Activated CD8-positive, alpha-beta memory T cell treated with anti-CD3 and anti-CD28 coated beads for 4 hours (primary cell): ENCODE data around the gene CCNT2.
"Not testable (repeated sequence)": the region's sequence is repeated elsewhere in the genome, so short reads cannot be mapped to it uniquely, and the experiment has no call there.

Source experiments
- DNase-seq, 2 donors: peaks; one replicate each; pipeline ENCODE4 v3.0.0-alpha.2; 2020; ENCODE audit warnings: low read depth in 2 of 2

The CCNT2 gene

GRCh38 chr2:134919341-134920210, 954 bp downstream of the CCNT2 start:
- peak; percentile 5 to 6 for DNase-seq

DNA sequence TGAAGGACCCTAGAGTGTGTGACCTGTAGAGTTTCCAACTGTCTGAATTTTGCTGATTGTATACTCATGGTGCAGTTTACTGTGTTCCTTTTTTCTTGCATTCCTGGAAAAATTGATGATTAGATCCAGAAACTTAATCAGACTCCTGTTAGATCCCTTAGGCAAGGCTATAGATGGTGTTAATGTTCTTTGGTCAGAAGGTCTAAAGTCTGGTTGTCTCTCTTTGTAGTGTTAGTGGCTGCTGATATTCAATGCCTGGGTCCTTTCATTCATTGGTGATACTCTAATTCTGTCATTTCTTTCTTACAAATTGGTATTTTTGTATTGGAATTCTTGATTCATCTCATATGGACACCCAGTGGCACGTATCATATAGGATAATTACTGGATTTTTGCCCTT, 6.3 kb downstream of the CCNT2 start:
- no peak for DNase-seq

DNA sequence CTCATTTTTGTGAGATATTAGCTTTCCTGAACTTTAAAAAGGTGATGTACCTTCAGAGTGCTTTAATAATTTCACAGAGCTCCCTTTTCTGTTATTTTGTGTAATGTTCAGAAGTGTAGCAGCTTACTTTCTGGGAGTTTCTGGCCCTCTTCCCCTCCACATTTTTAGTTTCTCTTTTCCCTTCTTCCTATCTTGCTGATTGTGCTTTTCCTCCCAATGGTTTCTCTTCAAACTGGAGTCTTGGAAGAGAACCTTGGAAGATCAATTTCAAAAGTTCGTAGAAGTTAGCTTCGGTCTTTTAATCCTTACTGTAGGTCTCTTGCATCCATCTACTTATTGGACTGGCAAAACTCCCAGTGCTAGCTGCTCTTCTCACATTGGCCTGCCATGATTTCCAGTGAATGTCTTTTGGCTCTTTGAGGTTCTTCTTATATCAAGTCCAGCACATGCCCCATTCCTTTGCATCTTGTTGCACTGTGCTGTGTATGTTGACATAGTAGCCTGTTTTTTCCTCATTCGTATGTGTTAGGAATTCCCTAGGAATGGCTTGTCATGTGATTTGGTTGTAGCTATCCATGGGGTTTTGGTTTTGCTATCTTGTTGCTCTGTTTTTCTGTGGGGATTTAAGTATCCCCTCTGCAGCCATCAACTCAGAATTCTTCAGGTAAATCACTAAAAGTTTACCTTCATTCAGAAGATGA, 7.8 kb downstream of the CCNT2 start:
- no peak for DNase-seq

- DNase-seq = no peak
These were observed 8.6 kb downstream of the CCNT2 start for GRCh38 chr2:134927195-134927594.

- DNase-seq = no peak
These were observed 14.4 kb downstream of the CCNT2 start for GRCh38 chr2:134932864-134933526.

DNA sequence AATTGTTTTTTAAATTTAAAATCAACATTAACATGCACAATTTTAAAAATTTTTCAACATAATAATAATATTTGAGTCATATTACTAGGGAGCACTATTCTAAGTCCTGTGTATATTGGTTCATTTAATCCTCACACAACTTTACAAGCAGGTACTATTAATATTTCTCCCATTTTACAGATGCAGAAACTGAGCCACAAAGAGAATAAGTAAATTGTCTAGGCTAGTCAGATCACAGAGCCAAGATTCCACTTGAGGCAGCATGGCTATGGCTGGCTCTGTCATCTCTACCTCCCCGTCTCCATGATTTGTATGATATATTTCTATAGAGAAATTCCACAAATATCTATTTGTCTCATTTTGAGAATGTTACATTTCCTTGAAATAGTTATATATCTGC, 15.1 kb downstream of the CCNT2 start:
- DNase-seq = no peak

DNA sequence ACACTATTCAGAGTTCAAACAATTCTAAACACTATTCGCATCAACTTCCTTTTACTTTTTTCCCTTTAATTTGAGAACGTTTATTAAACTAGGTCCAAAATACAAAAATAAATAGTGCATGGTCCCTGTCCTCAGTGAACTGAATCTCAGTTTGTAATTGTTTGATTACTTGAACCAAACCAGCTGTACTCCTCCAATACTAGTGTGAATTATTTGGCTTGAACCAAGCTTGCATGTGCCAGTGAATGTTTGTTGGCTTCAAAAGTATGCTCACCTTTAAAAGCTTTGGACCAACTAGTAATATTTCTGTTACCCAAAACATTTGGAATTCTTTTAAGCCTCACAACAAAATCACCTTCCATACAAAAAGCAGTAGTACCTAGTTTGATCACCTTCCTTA, 15.5 kb downstream of the CCNT2 start:
- DNase-seq = no peak

DNA sequence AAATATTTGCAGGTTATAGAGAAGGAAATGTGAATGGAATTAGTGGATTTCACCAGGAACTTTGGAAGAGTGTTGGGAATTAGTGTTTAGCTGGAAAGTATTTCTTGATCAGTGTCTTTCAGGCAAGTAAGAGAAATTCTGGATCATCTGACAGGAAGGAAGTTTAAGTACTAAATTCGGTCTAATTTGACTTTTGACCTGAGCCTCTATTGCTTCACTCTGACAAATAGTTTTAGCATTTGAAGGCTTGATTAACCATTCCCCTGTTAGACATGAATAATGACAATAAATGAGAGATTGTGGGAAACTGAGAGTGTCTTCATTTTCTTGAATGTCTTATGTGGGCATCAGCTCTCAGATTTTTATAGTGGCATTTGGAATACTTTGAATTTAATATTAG, 16.0 kb downstream of the CCNT2 start:
- no peak for DNase-seq

- DNase-seq = no peak
These were observed 18.1 kb downstream of the CCNT2 start for GRCh38 chr2:134936691-134937090.

DNA sequence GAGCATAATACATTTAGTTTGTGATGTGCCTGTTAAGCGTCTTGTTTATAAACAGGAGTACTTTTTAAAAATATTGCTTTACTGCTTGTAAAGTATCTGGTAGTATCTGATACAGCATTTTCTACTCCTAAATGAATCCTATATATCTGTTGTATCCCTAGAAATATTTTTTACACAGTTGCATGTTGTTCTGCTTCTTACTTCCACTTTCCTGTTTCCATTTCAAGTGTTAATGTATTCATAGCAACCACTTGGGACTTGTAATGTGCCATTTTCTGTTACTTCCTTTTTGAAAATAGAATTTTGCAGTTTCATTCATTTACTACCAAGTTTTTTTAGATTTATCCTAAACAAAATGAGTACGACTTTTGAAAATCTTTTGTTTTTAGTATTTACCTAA, 24.9 kb downstream of the CCNT2 start:
- no peak for DNase-seq

GRCh38 chr2:134944975-134945374, 26.4 kb downstream of the CCNT2 start:
- no peak for DNase-seq

DNA sequence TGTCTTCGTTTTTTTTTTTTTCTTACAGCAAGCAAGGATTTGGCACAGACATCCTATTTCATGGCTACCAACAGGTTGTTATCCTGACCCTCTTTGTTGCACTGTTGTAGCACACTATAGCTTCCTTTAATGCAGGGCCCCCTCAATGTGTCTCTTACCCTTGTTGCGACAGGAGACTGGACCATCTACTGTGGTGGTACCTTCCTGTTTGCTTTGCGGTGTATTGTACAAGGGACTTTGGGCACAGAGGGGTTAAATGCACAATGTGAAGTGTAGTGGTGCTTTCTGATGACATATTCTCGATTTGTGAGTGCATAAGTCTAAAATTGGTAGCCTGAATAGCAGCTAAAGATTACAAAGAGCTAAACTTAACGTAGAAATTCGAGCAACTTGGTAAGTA, 27.5 kb downstream of the CCNT2 start:
- no peak for DNase-seq

DNA sequence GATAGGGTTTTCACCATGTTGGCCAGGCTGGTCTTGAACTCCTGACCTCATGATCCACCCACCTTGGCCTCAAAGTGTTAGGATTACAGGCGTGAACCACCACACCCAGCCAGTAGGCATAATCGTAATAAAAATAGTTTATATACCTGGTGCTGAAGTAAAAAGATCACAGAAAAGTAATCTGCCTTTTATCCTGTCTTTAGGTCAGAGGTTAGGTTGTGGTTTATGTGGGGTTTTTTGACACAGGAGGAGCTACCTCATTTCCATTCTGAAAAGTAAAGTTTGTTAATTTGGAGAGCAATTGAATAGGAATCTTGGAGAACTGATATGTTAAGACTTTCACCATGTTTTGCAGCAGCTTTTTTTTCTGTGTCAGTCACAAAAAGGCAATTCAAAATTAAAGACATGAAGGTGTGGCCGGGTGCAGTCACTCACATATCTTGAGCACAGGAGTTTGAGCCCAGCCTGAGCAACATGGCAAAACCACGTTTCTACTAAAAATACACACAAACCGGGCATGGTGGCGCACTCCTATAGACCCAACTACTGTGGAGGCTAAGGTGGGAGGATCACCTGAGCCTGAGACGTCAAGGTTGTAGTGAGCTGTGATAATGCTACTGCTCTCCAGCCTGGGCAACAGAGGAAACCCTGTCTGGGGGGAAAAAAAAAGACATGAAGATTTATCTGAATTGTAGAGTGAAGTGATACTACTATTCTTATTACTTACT, 31.5 kb downstream of the CCNT2 start:
- no peak for DNase-seq

DNA sequence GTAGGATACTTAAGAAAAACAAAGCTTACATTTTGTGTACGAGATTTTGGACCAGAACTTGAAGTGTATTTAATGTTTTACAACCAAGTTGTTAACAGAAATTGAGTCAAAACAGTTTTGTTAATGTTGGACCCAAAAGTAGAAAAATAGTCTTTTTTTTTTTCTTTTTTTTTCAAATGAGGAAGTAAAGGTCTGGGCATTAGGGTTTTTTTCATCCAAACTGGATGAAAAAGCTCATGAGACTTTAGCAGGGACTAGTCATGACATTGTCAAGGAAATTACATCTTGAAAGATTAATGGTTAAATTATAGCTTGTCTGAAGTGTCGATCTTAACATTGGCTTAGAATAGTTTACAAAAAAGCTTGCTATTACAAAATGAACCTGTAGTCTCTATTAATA, 32.3 kb downstream of the CCNT2 start:
- DNase-seq = no peak

DNA sequence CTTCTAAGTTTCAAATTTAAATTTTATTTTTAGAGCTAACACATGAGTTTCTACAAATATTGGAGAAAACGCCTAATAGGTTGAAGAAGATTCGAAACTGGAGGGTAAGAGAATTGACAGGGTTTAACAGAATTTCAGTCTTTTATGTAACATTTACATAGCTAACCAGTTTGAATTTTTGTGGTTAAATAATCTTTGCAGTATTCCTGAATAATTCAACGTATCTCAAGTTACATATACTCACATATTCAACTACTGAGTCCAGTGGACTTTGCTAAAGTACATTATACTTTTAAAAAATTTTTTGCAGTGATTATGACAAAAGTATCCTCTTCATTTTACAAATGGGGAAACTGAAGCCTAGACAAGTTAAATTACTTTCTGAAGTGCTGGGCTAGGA, 34.0 kb downstream of the CCNT2 start:
- DNase-seq = no peak

DNA sequence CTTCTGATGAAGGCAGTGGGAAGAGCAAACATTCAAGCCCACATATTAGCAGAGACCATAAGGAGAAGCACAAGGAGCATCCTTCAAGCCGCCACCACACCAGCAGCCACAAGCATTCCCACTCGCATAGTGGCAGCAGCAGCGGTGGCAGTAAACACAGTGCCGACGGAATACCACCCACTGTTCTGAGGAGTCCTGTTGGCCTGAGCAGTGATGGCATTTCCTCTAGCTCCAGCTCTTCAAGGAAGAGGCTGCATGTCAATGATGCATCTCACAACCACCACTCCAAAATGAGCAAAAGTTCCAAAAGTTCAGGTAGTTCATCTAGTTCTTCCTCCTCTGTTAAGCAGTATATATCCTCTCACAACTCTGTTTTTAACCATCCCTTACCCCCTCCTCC, 35.4 kb downstream of the CCNT2 start:
- no peak for DNase-seq

DNA sequence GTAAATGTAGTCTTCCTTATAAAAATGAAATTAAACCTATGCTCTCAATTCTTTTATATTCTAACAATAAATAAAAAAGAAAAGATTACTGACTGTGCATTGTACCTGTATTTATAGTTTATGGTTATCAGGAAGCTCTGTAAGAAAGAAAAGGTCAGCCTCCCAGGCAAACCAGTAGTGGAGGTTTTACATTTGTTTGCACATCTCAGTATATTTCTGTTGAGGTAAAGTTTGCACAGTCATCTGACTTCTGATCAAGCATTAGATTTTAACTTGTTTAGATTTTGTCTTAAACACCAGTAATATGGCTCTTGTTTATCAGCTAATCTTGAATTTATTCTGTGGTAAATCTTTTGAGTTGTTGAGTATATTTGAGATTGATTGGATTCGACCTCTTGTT, 37.1 kb downstream of the CCNT2 start:
- no peak for DNase-seq

DNA sequence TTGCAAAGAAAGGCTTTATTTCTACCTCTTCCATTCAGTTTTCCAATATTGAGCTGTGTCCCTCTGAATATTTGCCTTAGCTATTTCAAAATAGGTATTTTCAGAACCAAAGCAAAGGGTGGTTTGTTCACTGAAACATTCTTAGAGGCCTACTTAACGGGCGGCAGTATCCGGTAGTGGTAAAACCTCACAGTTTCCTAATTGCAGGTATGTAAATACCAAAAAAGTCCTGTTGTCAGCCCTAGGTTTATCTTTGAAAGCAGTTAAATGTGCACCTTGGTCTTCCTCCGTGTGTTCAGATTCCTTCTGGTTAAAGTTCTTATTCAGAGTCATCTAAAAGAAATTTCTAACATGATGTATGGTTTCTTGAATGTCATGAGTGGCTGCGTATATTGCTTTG, 38.9 kb downstream of the CCNT2 start:
- DNase-seq = no peak

GRCh38 chr2:134967166-134967565, 48.5 kb downstream of the CCNT2 start:
- not testable (repeated sequence) for DNase-seq

DNA sequence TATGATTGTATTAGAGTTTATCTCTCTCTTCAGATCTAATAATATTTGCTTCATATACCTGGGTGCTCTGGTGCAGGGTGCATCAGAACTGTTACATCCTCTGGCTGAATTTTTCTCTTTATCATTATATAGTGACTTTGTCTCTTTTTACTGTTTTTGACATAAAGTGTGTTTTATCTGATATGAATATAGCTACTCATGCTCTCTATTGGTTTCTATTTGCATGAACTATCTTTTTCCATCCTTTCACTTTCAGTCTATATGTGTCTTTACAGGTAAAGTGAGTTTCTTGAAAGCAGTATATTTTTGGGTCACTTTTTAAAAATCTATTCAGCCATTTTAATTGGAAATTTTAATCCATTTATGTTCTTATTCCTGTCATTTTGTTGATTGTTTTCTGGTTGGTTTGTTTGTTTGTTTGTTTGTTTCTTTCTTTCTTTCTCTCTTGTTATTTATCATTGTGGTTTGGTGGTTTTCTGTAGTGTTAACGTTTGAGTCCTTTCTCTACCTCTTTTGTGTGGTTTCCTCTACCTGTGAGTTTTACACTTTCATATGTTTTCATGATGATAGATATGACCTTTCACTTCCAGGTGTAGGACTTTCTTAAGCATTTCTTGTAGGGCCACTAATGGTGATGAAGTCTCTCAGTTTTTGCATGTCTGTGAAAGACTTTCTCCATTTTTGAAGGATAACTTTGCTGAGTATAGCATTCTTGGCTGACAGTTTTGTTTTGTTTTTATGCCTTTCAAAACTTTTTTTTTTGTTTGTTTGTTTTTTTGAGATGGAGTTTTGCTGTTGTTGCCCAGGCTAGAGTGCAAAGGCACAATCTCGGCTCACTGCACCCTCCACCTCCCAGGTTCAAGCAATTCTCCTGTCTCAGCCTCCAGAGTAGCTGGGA, 54.9 kb downstream of the CCNT2 start:
- no peak for DNase-seq
